Measurements from ENCODE around the gene LARP1.
A peak's percentile ranks its signal among the peaks of the same experiment; 100 is the strongest.
"Not testable (repeated sequence)": the region's sequence is repeated elsewhere in the genome, so short reads cannot be mapped to it uniquely, and the experiment has no call there.

LARP1 gene

DNA sequence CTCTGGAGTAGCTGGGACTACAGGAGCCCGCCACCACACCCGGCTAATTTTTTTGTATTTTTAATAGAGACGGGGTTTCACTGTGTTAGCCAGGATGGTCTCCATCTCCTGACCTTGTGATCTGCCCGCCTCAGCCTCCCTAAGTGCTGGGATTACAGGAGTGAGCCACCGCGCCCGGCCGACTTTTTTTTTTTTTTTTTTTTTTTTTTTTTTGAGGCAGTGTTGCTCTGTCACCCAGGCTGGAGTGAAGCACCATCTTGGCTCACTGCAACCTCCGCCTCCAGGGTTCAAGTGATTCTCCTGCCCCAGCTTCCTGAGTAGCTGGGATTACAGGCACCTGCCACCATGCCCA lies 80.5 kb downstream of the LARP1 start:
- not testable (repeated sequence) for H3K27me3 Mint-ChIP-seq, H3K9me3 Mint-ChIP-seq, H3K4me3 Mint-ChIP-seq, ATAC-seq, H3K27ac Mint-ChIP-seq, H3K4me1 Mint-ChIP-seq, H3K36me3 Mint-ChIP-seq

DNA sequence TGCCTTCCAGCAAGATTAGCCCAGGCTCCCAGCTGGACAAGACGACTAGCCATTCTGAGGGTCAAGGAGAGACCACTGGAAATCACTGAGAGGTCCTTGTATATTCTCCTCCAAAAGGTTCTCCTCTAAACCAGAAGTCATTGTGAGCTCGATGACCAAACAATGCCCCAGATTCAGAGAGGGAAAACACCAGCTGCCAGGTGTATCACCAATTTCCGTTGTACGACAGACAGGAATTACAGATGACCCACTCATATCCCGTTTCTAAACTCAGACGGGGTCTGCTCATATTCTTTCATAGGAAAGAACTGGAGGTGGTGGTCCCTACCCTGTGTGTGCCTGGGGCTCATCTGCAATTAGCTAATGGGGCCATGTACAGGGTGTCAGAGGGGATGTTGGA lies 81.0 kb downstream of the LARP1 start:
- Mint-ChIP-seq H3K27me3 (no peaks in the 10 kb centered on the region), H3K4me3 (no peak overlapping the region), H3K9me3 (no peaks in the 10 kb centered on the region), H3K27ac (no peak overlapping the region), H3K4me1 (no peaks in the 10 kb centered on the region), H3K36me3 (peaks cover 5% of the 10 kb centered on the region)
- ATAC-seq: no peak

DNA sequence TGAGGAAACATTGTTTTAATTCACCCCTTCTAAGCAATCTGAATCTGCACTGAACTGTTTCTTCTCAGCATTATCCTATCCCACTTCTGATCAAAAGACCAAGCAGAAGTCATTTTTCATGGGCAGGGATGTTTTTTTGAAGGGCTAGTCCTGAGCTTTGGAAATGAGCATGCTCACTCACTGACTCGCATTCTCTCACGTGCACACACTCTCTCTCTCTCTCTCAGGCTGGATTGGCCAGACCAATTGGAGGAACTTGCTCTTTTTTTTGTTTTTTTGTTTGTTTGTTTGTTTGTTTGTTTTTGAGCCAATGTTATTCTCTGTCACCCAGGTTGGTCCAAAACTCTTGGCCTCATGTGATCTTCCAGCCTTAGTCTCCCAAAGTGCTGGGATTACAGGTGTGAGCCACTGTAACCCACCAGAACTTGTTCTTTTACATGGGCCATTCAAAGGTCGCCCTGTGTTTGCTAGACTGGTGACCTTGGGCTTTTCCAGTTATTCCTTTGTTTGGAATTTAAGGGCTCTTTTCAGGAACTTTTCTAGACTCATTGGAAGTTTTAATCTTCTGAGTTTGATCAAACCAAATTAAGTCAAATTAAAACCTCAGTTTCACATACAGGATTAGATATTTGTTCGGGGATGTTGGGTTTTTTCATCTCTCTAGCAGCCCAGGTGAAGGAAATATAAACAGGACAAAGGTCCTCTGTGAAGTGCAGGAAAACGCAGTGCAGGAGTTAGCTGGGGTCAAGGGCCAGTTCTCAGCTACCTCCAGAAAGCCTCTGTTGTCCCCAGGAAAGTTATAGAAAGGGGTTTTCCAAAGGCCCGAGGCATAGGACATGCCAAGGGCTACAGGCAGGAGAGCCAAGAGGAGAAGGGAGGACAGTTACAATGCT lies 82.1 kb downstream of the LARP1 start:
- no peak overlapping the region for H3K27ac Mint-ChIP-seq
- H3K4me3 Mint-ChIP-seq: no peak overlapping the region
- ATAC-seq: no peak
- no peaks in the 10 kb centered on the region for H3K36me3 Mint-ChIP-seq
- H3K27me3 Mint-ChIP-seq: no peaks in the 10 kb centered on the region
- no peaks in the 10 kb centered on the region for H3K9me3 Mint-ChIP-seq
- H3K4me1 Mint-ChIP-seq: no peaks in the 10 kb centered on the region

DNA sequence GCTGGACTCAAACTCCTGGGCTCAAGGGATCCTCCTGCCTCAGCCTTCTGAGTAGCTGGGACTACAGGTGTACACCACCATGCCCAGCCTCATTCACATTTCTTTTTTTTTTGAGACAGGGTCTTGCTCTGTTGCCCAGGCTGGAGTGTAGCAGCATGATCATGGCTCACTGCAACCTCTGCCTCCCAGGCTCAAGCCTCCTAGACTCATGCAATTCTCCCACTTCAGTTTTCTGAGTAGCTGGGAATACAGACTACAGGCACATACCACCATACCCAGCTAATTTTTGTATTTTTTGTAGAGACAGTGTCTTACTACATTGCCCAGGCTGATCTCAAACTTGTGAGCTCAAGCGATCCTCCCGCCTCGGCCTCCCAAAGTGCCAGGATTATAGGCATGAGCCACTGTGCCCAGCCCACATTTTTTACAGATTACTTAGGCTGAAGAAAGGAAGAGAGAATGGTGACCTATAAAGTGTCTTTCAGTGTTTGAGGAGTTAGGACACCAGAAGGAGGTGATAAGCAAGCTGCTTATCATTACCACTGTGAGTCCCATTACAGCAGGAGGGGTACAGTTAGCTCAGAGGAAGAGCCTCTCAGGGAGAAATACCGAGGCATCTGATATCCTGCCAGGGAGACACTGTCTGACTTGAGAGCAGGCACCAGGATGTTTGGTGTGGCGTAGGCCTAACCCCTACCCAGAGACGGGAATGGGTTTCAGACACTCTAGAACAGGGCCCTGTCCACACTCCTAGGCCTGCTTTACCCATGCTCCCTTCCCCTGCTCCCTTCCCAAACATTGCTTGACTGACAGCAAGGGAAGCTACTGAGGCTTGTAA lies 85.5 kb downstream of the LARP1 start:
- H3K36me3 Mint-ChIP-seq: no peaks in the 10 kb centered on the region
- H3K27me3 Mint-ChIP-seq: no peaks in the 10 kb centered on the region
- H3K4me3 Mint-ChIP-seq: no peak overlapping the region
- no peaks in the 10 kb centered on the region for H3K9me3 Mint-ChIP-seq
- ATAC-seq: peak; percentile 39
- H3K27ac Mint-ChIP-seq: no peak overlapping the region
- no peaks in the 10 kb centered on the region for H3K4me1 Mint-ChIP-seq

DNA sequence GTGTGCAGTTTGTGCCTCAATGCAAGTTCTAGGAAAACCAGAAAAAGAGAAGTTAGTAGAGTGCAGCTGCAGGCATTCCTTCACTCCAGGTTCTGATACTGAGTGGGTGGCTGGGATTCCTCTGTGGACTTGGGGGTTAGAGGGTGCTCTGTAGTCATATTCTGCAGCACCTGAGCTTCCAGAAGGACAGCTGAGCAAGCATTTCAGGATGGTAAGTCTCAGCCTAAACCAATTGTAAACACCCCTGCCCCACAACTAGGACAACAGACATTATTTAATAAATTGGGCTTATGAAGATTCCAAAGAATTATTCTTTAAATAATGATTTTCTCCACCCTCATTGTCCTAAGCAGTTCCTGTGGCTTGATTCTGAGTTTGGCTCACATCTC lies 86.1 kb downstream of the LARP1 start:
- H3K36me3 Mint-ChIP-seq: no peaks in the 10 kb centered on the region
- no peak overlapping the region for H3K4me3 Mint-ChIP-seq
- peak; percentile 20 for ATAC-seq
- H3K9me3 Mint-ChIP-seq: no peaks in the 10 kb centered on the region
- H3K27ac Mint-ChIP-seq: no peak overlapping the region
- H3K27me3 Mint-ChIP-seq: no peaks in the 10 kb centered on the region
- H3K4me1 Mint-ChIP-seq: no peaks in the 10 kb centered on the region

DNA sequence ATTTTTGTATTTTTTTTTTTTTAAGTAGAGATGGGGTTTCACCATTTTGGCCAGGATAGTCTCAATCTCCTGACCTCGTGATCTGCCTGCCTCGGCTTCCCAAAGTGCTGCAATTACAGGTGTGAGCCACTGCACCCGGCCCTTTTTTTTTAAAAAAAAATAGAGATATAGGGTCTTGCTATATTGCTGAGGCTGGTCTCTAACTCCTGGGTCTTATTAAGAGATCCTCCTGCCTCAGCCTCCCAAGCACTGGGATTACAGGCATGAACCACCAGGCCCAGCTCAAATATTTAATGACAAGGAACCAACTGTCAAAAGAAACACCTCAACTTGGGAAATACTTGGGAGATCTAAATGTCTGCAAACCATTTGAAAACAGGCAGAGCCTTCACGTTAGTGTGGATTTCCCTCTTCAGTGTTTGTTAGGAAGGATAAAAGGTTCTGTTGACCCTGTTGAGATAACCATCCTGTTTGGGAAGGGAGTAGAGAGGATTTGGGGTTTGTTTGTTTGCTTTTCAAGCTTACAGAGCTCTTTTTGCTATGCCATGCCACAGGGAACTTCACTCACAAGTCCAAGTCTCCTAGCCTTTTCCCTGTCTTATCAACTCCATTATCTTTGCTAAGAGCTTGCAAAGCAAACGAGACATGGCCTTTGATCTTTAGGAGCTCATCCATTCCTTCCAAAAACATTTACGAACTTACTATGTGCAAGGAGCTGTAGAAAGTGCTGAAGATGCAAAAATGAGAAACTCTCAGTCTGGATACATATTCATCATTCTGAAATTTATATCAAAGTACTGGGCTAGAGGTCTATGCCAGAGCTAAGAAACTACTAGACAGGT lies 87.7 kb downstream of the LARP1 start:
- Mint-ChIP-seq H3K36me3 (no peaks in the 10 kb centered on the region), H3K27ac (no peak overlapping the region), H3K27me3 (no peaks in the 10 kb centered on the region), H3K9me3 (no peaks in the 10 kb centered on the region), H3K4me3 (no peak overlapping the region), H3K4me1 (no peaks in the 10 kb centered on the region)
- ATAC-seq: no peak

DNA sequence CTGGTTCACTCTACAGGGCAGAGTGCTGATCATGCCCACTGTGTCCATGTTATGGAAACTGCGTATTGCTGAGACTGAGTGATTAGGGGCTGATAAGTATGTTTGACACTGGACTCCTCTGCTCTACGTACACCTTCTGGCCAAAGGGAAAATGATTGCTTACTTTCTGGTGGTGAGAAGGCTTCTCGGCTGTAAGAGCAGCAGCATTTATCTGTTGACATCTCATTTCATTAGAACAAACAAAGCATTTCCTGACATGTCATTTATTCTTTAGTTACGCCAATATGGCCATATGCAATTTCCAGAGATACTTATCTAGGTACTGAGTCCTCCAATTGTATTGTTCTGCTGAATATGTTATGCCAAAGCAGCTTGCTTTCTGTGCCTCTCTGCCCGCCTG lies 89.6 kb downstream of the LARP1 start:
- H3K36me3 Mint-ChIP-seq: no peaks in the 10 kb centered on the region
- no peak overlapping the region for H3K4me3 Mint-ChIP-seq
- H3K9me3 Mint-ChIP-seq: no peaks in the 10 kb centered on the region
- H3K27me3 Mint-ChIP-seq: no peaks in the 10 kb centered on the region
- no peak for ATAC-seq
- no peaks in the 10 kb centered on the region for H3K4me1 Mint-ChIP-seq
- H3K27ac Mint-ChIP-seq: no peak overlapping the region

DNA sequence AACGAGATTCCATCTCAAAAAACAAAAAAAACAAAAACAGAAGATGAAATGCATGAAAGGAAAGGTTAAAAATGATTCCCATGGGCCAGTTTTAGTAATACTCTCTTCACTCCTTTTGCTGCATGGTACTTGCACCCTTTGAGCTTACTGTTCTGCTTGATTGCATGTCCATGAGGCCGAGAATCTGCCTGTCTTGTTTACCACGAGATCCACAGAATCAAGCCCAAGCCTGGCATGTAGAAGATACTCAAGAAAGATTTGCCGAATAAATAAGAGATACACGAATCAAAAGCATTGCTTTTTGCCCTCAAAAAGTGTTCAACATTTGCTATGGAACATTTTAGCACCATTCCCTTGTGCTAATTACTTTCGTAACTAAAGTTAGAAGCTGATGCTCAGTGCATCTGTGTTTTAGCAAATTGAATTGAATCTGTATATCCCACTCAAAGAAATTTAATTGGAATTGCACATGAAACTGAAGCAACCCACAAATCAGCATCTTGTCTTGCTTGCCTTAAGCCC lies 94.1 kb downstream of the LARP1 start:
- Mint-ChIP-seq H3K4me3 (no peak overlapping the region), H3K27me3 (no peaks in the 10 kb centered on the region), H3K4me1 (peaks cover 10% of the 10 kb centered on the region), H3K27ac (no peak overlapping the region), H3K36me3 (peaks cover 5% of the 10 kb centered on the region), H3K9me3 (no peaks in the 10 kb centered on the region)
- no peak for ATAC-seq

DNA sequence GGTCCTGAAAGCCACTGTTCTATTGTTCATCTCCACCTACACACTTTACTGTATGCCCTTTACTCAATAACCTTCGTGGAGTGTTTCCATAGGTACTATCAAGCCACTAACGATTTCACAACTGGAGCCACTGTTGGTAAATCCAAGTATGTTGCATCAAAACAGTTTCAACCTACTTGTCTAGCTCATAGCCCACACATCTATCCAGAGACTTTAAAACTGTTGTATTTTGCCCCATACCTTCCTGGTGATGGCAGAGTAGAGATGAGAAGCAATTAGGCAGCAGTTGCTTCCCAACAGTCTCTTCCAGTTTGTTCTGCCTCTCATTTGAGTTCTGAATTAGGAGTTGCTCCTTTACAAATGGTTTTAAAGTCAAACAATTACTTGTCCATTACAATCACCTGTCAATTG lies 94.6 kb downstream of the LARP1 start:
- peaks cover 10% of the 10 kb centered on the region for H3K4me1 Mint-ChIP-seq
- no peak overlapping the region for H3K4me3 Mint-ChIP-seq
- H3K27ac Mint-ChIP-seq: no peak overlapping the region
- H3K27me3 Mint-ChIP-seq: no peaks in the 10 kb centered on the region
- peaks cover 5% of the 10 kb centered on the region for H3K36me3 Mint-ChIP-seq
- no peak for ATAC-seq
- H3K9me3 Mint-ChIP-seq: no peaks in the 10 kb centered on the region

DNA sequence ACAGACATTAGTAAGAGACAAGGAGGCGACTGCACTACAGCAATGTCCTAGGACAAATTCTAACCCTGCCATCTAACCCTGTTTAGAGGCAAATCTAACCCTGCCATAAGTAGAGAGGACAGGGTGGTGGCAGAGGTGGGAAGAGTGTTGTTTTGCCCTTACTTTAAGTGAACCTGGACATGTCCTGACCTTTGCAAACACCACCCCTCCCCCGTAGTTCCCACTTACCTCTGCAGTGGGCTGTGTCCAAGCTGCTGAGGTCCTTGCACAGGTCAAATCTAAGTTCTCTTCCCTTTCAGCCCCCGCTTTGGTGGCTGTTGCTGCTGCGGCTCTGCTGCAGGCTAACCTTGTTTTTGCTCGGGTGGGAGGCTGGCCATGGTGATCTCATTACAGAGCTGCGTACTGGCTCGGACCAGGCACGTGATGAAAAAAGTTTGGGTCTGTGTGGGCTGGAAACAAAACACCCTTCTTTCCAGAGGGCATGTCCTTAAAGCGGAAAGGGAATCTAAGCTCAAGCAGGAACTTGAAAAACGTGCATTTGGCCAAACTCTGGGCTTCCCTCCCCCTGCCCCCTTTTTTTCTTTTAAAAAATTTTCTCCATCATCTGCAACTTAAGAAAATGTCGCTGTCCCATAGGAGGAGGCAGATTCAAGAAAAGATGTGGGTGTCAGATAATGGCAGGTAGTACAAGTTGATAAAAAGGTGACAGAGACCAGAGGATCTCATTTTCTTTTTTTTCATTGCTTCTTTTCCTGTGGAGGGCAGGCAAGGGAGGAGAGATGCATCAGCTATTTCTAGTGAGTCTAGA lies 95.3 kb downstream of the LARP1 start, which contains the start of gene FAXDC2:
FAXDC2 (minus strand) TSS at position 349 of the 808 bp plus-strand sequence. CDS start 12,425 bp downstream, outside the sequence.
- peaks cover 10% of the 10 kb centered on the region for H3K4me1 Mint-ChIP-seq
- ATAC-seq: peak; percentile 51
- H3K27me3 Mint-ChIP-seq: no peaks in the 10 kb centered on the region
- peaks cover 5% of the 10 kb centered on the region for H3K36me3 Mint-ChIP-seq
- no peak within 1 kb of the TSS for H3K4me3 Mint-ChIP-seq
- no peaks in the 10 kb centered on the region for H3K9me3 Mint-ChIP-seq
- no peak within 1 kb of the TSS for H3K27ac Mint-ChIP-seq

DNA sequence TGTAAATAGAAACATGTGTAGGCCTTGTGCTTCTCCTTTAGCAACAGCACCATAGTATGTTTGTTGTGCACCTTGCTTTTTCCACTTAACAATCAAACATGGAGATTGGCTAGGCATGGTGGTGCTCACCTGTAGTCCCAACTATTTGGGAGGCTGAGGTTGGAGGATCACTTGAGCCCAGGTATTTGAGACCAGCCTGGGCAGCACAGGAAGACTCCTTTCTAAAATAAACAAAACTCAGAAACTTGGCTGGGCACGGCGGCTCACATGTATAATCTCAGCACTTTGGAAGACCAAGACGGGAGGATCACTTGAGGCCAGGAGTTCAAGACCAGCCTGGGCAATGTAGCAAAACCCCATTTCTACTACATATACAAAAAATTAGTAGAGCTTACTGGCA lies 96.2 kb downstream of the LARP1 start:
- no peaks in the 10 kb centered on the region for H3K27me3 Mint-ChIP-seq
- no peak overlapping the region for H3K4me3 Mint-ChIP-seq
- ATAC-seq: no peak
- no peaks in the 10 kb centered on the region for H3K9me3 Mint-ChIP-seq
- H3K36me3 Mint-ChIP-seq: peaks cover 5% of the 10 kb centered on the region
- H3K27ac Mint-ChIP-seq: no peak overlapping the region
- H3K4me1 Mint-ChIP-seq: peaks cover 10% of the 10 kb centered on the region

DNA sequence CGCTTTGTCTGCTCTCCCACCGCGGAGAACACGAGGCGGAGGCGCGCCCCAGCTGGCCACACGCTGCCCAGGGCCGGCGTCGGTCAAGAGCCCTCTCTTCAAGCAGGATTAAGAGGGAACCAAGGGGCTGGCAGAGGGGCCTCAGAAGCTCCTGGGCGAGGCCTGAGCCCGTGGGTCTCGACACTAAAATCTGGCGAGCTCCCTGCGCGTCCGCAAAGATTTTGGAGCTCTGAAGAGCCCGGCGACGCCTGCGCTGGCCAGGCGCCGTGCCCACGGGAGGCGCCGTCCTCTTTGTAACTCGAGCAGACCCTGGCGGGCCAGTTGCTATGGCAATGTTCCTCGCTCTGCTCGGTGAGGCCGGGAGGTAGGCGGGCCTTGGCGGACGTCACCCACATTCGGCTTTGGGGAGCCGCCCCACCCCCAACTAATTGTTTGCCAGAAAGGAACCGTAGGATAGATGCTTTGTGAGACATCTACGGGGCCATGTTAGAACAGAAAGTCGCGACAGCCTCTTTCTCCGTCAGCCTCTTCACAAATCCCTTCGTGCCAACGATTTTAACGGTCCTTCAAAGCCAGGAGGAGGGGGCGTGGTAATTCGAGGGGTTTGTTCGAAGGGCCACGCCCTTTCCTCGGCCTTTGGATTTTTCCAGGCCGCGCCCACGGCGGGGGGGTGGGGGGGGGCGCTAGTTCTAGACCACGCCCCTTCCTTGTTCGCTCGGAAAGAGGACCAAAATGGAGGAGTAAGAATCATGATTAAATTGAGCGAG lies 102.5 kb downstream of the LARP1 start:
- ATAC-seq: peak; percentile 84
- Mint-ChIP-seq H3K27me3 (no peaks in the 10 kb centered on the region), H3K4me1 (peaks cover 44% of the 10 kb centered on the region), H3K36me3 (peaks cover 5% of the 10 kb centered on the region), H3K9me3 (no peaks in the 10 kb centered on the region), H3K27ac (peak overlapping the region; percentile 93), H3K4me3 (peak overlapping the region; percentile 92)

DNA sequence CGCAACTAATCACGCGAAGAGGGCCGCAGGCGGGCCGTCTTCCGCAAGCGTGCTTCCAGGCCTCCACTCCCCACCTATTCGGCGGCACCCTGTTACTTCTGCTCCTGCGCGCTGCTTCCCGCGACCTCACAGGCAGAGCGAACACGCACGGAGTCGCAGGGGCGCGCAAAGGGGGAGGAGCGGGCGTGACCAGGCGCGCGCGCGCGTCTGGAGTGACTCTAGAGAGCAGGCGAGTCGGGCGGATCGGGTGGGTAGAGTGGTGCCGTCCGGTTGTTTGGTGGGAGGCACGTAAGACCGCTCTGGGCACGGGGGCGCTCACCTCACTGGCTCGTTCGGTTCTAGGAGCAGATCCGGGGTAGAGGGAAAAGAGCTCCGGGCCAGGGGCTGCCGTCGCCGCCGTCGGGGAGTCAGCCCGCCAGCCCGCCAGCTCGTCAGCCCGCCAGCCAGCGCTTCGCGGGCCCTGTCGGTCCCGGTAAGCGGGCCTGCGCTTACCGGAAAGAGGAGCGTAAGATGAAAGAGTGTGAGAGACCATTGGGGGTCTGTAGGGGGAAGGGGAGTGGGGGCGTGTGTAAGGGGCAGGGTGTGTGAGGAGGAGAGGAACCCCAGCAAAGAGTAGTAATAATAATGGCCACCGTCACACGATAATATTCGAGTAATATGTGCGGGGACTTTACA lies 103.3 kb downstream of the LARP1 start, which contains the start of gene CNOT8:
CNOT8 (plus strand) TSS at position 331 of the 675 bp plus-strand sequence. CDS start 4,652 bp downstream, outside the sequence.
- H3K9me3 Mint-ChIP-seq: no peaks in the 10 kb centered on the region
- H3K27me3 Mint-ChIP-seq: no peaks in the 10 kb centered on the region
- peaks cover 52% of the 10 kb centered on the region for H3K4me1 Mint-ChIP-seq
- peak; percentile 94 for ATAC-seq
- H3K36me3 Mint-ChIP-seq: peaks cover 11% of the 10 kb centered on the region
- peak within 1 kb of the TSS; percentile 93 for H3K27ac Mint-ChIP-seq
- peak within 1 kb of the TSS; percentile 92 for H3K4me3 Mint-ChIP-seq
